Retina (tissue), 1 donor: Measurements from ENCODE around the gene SLC25A22.
A peak's percentile ranks its signal among the peaks of the same experiment; 100 is the strongest.

Source experiments
- DNase-seq: peaks from one replicate; pipeline ENCODE4 v3.0.0-alpha.2; 2016

Gene SLC25A22

DNA sequence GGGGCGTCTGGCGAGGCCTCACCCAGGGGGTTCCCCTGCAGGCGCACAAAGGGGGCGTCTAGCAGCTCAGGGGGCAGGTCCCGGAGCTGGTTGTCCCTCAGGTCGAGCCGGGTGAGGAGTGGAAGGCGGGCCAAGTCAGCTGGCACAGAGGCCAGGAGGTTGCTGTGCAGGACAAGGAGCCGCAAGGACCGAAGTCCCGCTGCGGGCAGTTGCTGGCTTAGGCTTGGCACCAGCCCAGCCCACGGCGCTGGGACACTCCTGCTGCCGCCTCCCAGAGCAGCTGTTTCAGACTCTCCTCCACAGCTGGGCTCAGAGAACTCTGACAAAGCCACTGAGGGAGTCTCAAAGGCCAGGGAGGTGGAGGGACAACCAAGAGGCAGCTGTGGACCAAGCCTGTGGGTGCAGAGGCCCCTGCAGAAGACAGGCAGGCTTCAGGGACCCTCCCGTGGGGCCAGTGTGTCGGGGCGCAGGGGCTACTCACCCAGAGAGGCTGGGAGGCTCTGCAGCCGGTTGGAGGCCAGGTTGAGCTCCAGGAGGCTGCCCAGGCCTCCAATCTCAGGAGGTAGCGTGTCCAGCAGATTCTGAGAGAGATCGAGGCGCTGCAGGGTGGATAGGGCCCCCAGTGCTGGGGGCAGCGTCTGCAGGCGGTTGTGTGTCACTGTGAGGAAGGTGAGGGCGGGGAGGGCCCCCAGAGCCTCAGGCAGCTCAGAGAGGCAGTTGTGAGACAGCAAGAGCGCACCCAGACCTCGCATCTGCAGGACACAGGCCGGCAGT, 4.8 kb upstream of the SLC25A22 start:
- no peak for DNase-seq

DNA sequence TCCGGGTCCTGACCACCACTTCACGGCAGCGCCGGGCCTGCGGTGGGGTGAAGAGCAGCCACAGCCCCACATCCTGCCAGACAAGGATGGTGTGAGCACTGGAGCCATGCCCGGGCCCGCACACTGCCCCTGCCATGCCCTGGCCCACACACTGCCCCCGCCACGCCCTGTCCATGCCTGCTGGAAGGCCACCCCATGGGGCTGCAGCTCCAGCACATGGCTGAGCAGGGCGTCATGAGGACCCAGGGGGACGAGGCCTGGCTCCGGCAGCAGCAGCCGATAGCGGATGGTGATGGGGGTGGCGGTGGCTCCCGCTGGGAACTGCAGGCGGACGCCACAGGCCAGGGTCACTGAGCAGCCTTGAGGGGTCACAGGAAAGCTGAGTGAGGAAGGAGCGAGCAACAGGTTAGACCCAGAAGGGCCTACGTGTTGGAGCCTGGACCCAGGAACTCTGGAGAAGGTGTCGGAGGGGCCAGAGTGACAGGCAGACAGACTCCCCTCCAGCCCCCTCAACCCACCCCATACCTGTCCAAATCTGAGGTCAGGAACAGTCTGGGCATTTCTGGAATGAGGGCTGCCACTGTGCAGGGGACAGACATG, 4.0 kb upstream of the SLC25A22 start:
- DNase-seq: no peak

DNA sequence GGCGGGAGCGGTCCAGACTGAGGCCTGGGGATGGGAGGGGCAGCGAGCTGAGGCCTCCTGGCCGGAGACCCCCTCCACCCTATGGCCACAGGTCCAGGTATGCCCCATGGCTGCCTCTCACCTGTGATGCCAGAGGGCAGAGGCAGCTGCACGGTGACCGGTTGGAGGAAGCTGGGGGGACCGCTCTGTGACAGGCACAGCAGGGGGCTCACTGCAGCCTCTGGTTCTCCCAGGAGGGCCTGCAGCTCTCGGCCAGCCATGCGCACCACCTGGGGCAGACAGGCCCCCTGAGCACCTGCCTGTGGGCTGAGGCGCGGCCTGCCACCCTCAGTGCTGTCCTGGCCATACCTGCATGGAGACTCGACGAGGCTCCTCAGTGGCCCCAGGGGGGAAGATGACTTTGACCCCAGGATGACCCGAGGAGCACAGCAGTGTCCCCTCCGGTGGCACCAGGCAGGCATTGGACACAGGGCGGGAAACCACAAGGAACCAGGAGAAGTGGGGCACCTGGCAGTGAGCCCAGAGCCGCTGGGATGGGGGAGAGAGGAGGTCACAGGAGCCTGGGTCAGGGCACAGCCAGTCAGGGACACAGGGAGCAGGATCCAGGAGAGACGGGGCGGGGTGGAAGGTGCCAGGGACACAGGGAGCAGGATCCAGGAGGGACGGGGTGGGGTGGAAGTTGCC, 3.2 kb upstream of the SLC25A22 start:
- DNase-seq: no peak

DNA sequence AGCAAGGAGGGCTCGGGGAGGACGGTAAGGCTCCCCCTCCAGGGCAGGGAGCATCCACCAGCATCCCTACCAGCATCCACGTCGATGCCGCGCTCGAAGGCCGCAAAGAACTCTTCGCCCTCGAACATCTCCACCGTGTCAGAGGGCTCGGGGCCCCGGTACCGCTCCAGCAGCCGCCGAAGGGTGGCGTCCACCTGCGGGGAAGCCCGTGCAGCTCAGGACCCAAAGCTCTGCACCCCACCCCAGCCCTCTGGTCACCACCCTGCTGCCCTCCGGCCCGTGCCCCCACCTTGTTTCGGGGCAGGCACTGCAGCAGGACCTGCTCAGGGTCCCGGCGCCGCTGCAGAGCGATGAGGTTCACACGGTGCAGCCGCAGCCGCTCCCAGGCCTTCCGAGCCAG, 2.4 kb upstream of the SLC25A22 start:
- no peak for DNase-seq

DNA sequence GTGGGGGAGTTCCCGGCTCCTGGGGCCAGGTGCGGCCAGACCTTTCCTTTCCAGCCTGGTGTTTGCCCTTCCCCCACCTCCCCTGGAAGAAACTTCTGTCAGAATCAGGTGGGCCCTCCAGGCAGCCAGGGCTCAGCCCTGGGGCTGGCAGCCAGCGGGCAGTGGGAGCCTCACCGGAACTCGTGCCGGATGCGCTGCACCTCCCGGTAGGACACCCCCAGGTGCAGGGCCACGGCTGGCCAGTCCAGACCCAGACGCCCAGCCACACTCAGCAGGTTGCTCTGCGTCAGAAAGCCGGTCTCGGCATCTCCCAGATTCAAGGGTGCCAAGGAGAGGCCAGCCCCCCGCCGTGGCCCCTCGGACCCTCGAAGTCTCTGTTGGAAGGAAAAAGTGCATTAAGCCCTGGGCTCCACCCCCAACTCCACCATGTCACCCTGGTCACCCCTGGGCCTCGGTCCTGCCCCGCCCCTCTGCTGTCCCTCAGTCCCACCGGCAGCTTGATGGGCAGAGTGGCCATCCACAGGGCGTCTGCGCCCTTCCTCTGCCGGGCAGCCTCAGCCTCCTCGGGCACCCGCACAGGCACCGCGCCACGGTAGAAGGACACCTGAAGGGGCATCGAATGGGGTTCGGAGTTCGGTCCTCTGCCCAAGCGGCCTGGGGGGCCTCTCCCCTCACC, 1.7 kb upstream of the SLC25A22 start:
- no peak for DNase-seq

DNA sequence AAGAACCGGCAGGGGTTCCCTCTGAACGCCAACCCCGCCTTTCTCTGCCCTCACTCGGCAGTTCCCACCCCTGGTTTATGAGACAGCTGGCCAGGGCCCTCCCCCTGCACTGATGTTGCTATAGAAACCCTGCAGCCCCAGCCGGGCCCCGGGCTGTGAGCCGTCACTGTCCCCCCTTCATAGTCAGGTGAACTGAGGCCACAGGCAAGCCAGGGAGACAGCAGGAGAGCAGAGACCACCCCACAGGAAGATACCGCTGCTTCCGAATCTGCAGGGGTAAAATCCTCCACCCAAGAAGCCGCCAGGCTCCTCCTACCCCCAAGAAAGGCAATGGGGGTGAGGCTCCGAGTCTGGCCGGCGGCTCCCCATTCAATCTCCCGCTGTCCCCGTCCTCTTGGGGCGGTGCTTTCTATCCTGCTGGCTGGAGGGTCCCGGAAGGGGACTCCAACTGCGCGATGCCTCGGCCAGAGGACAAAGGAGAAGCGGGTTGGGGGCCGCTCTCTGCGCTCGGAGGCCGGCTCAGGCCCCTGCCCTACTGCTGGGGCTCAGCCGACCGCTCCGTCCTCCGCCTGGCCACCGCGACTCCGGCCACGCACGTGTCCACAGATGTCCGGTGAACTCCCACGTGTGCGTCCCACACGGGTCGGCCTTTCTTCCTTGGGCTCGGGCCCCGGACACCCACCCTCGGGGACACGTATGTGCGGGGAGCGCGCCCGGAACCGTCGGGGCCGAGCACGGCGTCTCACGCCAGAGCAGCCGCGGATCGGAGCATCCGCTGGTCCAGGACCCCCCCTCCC, 587 bp downstream of the SLC25A22 start:
- DNase-seq: peak; percentile 92

DNA sequence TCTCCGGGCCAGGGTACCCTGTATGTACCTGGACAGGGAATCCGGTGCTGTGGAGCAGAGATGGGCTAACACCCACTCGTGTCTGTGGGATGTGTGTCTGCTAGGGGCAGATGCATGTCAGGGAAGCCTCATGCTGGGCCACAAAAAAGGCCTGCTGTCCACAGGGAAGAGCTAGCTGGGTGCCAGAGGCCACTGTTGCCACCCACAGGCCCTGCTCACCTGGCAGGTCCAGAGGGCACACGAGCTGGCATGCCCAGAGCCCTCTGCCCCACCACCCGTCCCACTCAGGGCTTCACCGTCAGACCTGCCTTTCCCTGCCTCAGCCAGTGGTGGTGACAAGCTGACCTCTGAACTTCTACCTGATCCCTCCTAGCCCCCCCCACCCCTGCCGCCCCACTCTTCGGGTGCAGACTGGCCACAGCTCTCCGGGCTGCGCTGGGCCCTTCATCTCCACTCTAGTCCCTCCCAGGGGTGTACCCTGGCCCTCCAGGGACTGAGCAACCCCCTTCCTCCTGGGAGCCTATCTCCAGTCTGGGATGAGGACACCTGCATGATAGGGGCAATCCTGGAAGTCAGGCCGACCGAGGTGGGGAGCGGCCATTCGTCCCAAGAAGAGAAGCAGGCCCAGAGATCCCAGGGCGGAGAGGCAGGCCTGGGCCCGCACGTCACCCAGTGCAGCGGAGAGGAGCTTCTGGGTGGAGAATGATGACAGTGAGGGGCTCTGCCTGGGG, 1.4 kb downstream of the SLC25A22 start:
- peak; percentile 48 for DNase-seq

DNA sequence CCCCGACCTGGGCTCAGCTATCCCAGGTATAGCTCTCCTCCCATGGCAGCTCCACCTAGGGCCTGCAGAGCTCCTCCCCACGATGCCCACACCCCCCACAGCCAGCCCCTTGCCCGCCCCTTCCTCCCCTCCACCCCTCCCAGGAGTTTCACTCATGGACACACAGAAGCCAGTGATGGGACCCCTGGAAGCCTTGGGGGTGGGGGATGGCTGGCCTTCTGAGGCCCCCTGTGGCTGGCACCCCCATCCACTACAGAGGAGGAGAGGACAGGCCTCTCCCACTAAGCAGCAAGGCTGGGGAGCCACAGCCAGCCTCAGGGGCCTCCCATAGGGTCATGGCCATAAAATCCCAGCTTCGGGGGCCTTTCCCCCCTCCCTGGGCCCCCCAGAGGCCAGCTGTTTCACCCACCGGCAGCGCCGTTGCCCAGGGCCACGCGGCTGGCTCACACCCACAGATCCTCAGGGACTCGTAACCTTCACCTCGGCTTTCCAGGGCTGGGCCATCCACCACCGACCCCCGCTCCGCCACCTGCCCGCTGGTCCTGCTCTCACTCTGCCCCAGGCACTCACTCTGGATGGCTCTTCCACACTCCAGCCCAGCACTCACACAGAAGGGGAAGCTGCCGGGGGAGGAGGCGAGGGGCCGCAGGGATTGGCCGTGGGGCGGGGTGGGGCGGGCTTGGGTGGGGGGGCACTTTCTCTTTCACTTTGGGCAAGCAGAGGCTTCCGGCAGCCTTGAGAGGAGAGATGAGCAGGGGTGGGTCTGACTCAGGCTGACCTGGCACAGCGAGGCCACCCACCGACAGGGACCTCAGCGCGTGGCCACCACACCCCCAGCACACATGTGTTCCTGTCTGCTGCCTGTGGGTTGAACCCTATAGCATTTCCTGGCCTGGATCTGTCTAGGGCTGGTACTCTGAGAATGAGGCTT, 2.2 kb downstream of the SLC25A22 start:
- DNase-seq: peak; percentile 52

DNA sequence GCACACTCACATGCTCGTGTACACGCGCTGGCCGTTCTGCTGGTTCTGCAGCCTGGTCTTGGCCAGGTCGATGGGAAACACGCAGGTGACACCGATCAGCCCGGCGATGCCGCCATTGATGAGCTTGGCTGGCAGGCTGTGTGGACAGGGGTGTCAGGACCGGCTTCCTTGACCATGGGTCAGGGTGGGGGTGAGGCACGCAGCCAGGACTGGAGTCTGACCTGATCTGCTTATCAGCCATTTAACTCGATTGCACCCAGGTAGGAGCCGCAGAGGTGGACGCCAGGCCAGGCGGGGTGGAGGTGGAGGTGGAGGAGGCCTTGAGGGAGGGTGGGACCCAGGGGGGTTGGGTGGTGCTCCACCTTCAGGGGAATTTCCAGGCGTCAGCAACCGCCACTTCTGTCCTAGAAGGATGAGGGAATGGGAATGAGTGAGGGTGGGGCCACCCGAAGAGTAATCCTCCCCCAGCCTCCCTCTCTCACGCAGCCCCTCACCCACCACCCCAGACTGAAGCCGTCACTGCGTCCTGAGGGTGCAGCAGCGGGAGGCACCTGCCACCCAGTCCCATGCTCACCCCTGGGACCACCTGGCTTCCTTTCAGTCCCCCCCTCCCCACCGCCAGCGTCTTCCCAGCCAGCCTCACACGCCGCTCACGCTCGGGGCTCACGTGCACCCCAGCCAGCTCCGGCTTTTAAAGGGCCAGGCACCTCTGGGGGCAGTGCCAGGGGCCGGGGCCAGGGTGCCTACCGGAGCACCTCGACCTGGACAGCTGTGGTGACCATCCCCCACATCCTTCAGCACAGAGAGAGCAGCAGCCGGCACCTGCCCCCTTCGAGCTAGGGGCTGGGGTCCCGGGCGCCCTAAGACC, 3.1 kb downstream of the SLC25A22 start:
- DNase-seq: no peak

DNA sequence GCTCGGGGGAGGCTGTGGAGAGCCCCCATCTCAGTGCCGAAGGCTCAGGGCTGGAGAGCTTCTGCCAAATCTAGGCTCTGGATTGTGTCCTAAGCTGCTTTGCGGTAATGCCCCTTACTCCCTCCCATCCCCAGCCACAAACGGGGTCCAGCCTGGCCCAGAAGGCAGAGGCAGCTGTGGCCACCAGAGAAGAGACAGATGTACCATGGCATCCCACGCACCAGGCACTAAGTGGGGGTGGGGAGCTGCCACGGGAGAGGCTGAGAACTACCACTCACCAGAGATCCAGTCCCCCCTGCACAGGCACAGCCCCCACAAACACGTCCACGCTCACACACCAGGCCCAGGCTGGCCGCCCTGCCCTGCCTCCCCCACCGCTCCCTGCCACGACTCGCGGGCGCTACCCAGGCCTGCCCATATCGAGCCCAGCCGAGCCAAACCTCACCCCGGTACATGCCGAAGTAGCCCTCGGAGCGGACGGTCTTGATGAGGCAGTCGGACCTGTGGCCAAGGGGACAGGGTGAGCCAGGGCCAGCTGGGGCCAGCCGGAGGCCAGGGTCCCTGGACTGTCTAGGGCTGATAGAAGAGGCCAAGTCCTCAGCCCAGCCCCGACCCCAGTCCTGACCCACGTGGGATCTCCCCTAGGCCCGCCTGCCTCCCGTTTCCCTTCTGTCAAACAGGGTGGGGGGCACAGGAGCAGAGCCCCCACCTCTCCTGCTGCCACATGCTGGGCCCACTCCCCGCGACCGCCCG, 3.9 kb downstream of the SLC25A22 start:
- DNase-seq: no peak

DNA sequence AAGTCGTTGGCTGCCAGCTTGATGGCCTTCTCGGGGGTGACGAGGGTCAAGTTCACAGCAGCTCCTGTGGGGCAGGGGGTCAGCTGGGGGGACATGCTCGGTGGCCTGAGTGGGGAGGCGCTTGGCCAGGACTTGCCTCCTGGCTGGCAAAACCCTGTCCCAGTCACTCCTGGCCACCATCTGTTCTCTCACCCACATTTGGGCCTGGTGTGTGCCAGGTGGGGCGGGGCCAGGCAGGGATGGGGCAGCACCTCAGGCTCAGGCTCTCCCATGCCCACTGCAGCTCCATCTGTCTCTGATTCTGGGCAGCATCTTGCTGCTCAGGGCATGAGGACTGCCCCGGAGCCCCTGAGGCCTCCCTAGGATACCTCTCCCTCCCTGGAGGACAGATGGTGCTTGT, 4.5 kb downstream of the SLC25A22 start:
- DNase-seq: no peak

DNA sequence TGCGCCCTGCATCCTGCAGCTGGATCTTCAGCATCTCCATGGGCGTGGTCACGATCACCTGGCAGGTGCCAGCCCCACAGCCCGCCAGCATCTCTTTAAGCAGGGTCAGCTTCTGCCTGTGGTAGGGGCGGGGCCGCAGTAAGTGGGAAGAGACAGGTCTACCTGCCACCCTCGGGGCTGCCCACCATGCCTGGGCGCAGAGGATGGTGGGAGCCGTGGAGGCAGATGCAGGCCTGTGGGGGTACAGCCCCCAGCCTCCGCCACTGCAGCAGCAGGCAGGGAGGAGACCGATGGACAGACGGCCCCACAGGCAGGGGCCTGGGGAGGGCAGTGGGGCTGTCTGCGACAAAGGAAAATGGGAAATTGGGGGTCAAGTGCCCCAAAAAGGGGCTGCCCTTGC, 5.2 kb downstream of the SLC25A22 start:
- DNase-seq: no peak

DNA sequence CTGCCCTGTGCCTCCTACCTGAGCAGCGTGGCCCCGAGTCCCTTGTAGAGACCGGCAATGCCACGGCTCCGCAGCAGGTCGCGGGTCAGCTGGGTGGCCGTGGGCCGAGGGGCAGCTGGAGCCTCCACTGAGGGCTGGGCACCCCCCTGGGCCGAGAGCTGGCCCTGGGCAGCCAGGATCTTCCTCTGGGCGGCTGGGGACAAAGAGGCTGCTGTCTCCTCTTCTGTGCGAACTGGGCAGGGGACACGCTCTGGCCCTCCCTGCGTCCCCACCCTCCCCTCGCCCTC, 5.6 kb downstream of the SLC25A22 start:
- no peak for DNase-seq

DNA sequence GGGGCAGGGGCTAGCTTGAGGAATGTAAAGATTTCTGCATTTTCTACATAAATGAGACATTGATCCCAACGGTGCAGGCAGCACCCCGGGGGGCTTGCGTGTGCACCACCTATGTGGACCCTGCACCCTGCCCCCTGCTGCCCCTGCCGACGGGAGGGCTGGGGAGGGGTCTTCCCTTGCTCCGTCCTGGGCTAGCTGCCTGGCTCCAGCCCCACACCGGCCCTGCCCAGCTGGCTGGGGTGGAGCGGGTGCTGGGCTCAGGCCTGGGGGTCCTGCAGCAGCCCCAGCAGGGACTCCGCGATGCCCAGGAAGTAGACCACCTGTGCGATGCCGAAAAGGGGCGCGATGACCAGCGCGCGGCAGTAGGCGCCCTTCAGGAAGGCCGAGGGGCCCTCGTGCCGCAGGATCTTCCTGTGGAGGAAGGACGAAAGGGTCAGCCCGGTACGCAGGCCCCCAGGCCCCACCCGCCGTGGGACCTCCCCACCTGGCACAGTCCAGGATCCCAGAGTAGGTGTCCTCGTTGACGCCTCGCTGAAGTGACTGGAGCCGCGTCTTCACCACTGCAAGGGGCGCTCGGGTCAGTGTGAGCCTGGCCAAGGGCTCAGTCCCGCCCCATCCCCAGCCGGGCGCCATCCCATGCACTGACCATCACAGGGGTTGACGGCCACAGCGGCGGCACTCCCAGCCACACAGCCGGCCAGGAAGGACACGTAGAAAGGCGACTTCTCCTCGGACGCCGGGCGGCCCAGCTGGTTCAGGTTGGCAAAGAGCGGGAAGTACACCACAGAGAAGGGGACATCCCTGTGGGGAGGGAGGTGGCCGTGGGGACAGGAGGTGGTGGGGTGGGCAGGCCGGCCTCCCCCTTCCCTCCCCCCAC, 6.2 kb downstream of the SLC25A22 start:
- no peak for DNase-seq

DNA sequence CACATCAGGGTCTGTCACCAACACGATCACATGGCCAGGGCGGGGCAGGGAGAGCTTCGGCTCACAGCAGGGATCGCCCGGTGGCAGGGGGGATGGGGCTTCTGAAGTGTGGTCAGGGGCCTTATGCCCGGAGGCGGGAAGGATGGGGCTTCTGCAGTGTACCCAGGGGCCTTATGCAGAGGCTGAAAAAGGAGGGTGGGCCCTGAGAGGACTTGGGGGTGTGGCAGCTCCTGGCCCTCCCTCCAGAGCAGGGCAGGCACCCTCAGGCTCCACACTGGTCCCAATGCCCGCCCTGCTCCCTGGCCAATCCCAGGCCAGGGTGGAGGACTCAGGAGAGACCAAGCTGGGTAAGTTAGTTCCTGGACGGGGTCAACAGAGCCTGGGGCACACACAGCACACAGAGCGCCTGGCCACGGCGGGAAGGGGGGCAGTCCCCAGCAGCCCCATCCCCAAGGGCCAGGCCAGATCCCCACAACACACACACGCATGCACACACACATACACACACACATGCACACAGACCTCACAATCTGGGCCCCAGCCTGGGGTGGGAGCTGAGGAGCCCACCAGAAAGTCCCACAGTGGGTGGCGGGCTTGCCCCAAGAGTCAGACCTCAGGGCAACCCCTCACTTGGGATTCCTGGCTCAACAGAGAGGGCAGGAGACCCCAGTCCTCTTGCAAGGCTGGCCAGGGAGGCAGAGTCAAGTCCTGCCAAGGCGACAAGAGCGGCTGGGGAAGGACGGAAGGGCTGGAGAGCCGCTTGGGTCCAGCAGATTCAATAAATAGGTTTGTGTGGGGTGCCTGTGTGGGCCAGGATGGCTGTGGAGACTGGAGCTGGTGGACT, 7.1 kb downstream of the SLC25A22 start:
- DNase-seq: no peak

DNA sequence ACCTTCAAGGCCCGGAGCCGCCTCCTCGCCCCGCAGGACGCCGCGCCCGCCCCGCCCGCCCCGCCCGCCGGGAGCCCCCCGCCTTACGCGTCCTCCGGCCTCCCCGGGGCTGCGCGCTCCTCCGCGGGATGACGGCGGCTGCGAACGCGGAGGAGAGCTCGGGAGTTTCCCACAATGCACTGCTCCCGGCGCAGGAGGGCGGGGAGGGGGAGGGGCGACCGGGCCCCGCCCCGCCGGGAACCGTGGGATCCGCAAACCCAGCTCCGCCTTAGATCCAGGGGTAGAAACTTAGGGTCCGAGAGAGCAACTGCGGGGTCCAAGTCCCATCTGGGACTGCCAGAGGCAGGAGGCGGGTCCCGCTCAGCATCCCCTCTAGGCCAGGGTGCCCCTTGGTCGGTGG, 8.1 kb downstream of the SLC25A22 start, which contains the start of gene CEND1:
Gene CEND1 (minus strand): TSS at position 148 of the 400 bp plus-strand sequence. CDS start 1,514 bp downstream, outside the sequence.
- DNase-seq: peak; percentile 76
